ENCODE results near the gene ST3GAL6. TPM values are rescaled to one million over a fixed set of nuclear protein-coding genes. Genes with fewer than 3 reads are reported as not detected.

ST3GAL6 gene
- total and polyA plus RNA-seq, 10 of the 15 experiments (the other 5 are each of a cell fraction or from before 2014, with no cell fraction given), result 19.5 to 41.2 (median 37.4) TPM

- TF ChIP-seq RAD21 (IDR thresholded peaks at IDR 0.05; ENCODE audit: insufficient read depth, low read depth, low read length), result no peak
Measured at GRCh38 chr3:98745718-98746117, 17.4 kb upstream of the ST3GAL6 start (continued).

DNA sequence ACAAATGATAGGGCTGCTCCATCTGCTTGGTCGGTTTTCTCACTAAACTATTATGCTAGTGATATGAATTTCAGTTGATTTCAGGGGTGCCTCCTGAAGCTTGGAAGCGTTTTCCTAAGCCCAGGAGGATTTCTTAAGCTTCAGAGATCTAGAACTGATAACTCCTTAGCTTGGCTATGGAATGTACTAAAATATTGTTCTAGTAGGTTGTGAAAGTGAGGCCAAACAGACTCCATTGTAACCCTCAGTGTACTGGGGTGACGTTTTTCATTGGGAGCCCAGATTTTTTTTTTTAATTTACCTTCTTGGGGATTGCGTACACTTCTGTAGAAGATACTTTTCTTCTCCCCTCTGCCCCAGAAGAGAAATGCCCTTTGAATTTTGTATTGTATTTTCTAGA is 17.0 kb upstream of the ST3GAL6 start:
- in situ Hi-C loops (cut with MboI) (no loop called here), intact Hi-C loops (cut with micrococcal nuclease; ENCODE audit: unreplicated experiment) (no loop called here)
- Histone ChIP-seq H3K27me3 (replicated peaks in 1 of 2; ENCODE audit: control insufficient read depth in 2 of 2, insufficient read depth in 2 of 2, low read length in 1 of 2) (no peaks in the 10 kb centered on the region), H3K9ac (ENCODE audit: control insufficient read depth, insufficient read depth, low read length) (no peak overlapping the region), H3K79me2 (ENCODE audit: control insufficient read depth, insufficient read depth, low read length) (peaks cover 34% of the 10 kb centered on the region), H4K20me1 (ENCODE audit: control insufficient read depth, insufficient read depth) (no peaks in the 10 kb centered on the region), H3K4me1 (ENCODE audit: control insufficient read depth, insufficient read depth, low read length) (peaks cover 12% of the 10 kb centered on the region), H3K36me3 (ENCODE audit: control insufficient read depth in 2 of 2, insufficient read depth in 2 of 2, low read length in 1 of 2) (no peaks in the 10 kb centered on the region), H3K4me3 (no peak overlapping the region), H2AFZ (ENCODE audit: control insufficient read depth, low read depth, low read length) (no peak overlapping the region), H3K27ac (ENCODE audit: control insufficient read depth, insufficient read depth) (peak overlapping the region; percentile 79; the same call in 1 of the 2 replicates), H3K4me2 (ENCODE audit: control insufficient read depth, insufficient read depth) (peak overlapping the region; percentile 57), H3K9me3 (replicated peaks; ENCODE audit: control insufficient read depth, insufficient read depth, low read length) (no peaks in the 10 kb centered on the region; the same call in 1 of the 3 replicates)
- WGBS (ENCODE audit: insufficient coverage, insufficient replicate concordance, low lambda C conversion rate, missing lambda C conversion rate), result 48% methylated on average over 4 of the region's 4 CpGs
- ChIA-PET SMC1A (ENCODE audit: uncharacterized antibody, unreplicated experiment) (interaction anchor here (1.0 to 8.1 kb wide), 7 partner anchors 11 to 185 kb away, joined by 3 to 139 read pairs (median 17); partner anchors contain the start of gene ST3GAL6), RAD21 (ENCODE audit: unreplicated experiment) (interaction anchor here (0.9 to 3.9 kb wide), 6 partner anchors 11 to 145 kb away, joined by 3 to 36 read pairs (median 12); no protein-coding TSS in a partner anchor), CTCF (interaction anchor here (0.9 to 1.7 kb wide), 4 partner anchors 10 to 143 kb away, joined by 3 to 4 read pairs (median 4); no protein-coding TSS in a partner anchor), POLR2A (interaction anchor here (1.2 to 4.0 kb wide), 4 partner anchors 10 to 19 kb away, joined by 3 to 43 read pairs (median 4); no protein-coding TSS in a partner anchor)
- no peak for FAIRE-seq
- TF ChIP-seq LARP7 (IDR thresholded peaks at IDR 0.05) (no peak), POLR2A (IDR thresholded peaks at IDR 0.05; ENCODE audit: low read depth, low read length) (no peak)
- TF ChIP-seq, protein P1, sequence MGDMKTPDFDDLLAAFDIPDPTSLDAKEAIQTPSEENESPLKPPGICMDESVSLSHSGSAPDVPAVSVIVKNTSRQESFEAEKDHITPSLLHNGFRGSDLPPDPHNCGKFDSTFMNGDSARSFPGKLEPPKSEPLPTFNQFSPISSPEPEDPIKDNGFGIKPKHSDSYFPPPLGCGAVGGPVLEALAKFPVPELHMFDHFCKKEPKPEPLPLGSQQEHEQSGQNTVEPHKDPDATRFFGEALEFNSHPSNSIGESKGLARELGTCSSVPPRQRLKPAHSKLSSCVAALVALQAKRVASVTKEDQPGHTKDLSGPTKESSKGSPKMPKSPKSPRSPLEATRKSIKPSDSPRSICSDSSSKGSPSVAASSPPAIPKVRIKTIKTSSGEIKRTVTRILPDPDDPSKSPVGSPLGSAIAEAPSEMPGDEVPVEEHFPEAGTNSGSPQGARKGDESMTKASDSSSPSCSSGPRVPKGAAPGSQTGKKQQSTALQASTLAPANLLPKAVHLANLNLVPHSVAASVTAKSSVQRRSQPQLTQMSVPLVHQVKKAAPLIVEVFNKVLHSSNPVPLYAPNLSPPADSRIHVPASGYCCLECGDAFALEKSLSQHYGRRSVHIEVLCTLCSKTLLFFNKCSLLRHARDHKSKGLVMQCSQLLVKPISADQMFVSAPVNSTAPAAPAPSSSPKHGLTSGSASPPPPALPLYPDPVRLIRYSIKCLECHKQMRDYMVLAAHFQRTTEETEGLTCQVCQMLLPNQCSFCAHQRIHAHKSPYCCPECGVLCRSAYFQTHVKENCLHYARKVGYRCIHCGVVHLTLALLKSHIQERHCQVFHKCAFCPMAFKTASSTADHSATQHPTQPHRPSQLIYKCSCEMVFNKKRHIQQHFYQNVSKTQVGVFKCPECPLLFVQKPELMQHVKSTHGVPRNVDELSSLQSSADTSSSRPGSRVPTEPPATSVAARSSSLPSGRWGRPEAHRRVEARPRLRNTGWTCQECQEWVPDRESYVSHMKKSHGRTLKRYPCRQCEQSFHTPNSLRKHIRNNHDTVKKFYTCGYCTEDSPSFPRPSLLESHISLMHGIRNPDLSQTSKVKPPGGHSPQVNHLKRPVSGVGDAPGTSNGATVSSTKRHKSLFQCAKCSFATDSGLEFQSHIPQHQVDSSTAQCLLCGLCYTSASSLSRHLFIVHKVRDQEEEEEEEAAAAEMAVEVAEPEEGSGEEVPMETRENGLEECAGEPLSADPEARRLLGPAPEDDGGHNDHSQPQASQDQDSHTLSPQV (IDR thresholded peaks at IDR 0.05), result peak; percentile 69; the same call in 1 of the 2 replicates
- TF ChIP-seq, protein P2, sequence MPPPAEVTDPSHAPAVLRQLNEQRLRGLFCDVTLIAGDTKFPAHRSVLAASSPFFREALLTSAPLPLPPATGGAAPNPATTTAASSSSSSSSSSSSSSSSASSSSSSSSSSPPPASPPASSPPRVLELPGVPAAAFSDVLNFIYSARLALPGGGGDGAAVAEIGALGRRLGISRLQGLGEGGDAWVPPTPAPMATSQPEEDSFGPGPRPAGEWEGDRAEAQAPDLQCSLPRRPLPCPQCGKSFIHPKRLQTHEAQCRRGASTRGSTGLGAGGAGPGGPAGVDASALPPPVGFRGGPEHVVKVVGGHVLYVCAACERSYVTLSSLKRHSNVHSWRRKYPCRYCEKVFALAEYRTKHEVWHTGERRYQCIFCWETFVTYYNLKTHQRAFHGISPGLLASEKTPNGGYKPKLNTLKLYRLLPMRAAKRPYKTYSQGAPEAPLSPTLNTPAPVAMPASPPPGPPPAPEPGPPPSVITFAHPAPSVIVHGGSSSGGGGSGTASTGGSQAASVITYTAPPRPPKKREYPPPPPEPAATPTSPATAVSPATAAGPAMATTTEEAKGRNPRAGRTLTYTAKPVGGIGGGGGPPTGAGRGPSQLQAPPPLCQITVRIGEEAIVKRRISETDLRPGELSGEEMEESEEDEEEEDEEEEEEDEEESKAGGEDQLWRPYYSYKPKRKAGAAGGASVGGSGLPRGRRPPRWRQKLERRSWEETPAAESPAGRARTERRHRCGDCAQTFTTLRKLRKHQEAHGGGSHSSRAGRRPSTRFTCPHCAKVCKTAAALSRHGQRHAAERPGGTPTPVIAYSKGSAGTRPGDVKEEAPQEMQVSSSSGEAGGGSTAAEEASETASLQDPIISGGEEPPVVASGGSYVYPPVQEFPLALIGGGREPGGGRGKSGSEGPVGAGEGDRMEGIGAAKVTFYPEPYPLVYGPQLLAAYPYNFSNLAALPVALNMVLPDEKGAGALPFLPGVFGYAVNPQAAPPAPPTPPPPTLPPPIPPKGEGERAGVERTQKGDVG (CRISPR knock-in tag; IDR thresholded peaks at IDR 0.05), result 0 out of 2 replicates have a peak, but pooled peaks have one; percentile 1
- no TSS peak for BruUV-seq (replicated peaks)
- ATAC-seq, result no peak
- no peak for DNase-seq (ENCODE audit: low read depth, low spot score)
